ENCODE results near the gene MBNL1. TPM values are rescaled to one million over a fixed set of nuclear protein-coding genes. Genes with fewer than 3 reads are reported as not detected.
A peak's percentile ranks its signal among the peaks of the same experiment; 100 is the strongest.

Gene MBNL1
- total RNA-seq, 1 experiment from 2014 or later: 200 TPM

GRCh38 chr3:152471814-152472671, 203.3 kb downstream of the MBNL1 start:
- TF ChIP-seq CTCF (IDR thresholded peaks at IDR 0.05 in 2 of 3, conservative IDR thresholded peaks at IDR 0.05 in 1 of 3; ENCODE audit: borderline replicate concordance in 1 of 3, insufficient read depth in 1 of 3, low read depth in 2 of 3, low read length in 2 of 3) (peak; percentile 42 to 64 (median 64); a peak in 5 of 6 replicates), ZNF274 (IDR thresholded peaks at IDR 0.05; ENCODE audit: low read depth, low read length) (no peak), RAD21 (IDR thresholded peaks at IDR 0.05; ENCODE audit: low read depth) (peak; percentile 61)

GRCh38 chr3:152472672-152472954, 203.9 kb downstream of the MBNL1 start:
- Histone ChIP-seq H3K27me3 (ENCODE audit: insufficient read depth, low read length) (no peaks in the 10 kb centered on the region), H3K9me3 (ENCODE audit: control insufficient read depth in 1 of 2, insufficient read depth in 1 of 2, low read depth in 1 of 2, low read length in 2 of 2) (no peaks in the 10 kb centered on the region), H2AFZ (ENCODE audit: low read depth, low read length, poor library complexity, severe bottlenecking) (no peak overlapping the region), H4K20me1 (ENCODE audit: insufficient read depth) (no peaks in the 10 kb centered on the region), H3K4me2 (ENCODE audit: low read length) (no peak overlapping the region), H3K79me2 (ENCODE audit: insufficient read depth, low read length) (no peaks in the 10 kb centered on the region), H3K9ac (ENCODE audit: low read length) (no peak overlapping the region), H3K4me1 (ENCODE audit: control insufficient read depth in 1 of 2, insufficient read depth in 2 of 2, low read length in 2 of 2) (no peaks in the 10 kb centered on the region), H3K27ac (ENCODE audit: low read depth, low read length) (no peak overlapping the region), H3K4me3 (replicated peaks in 1 of 2; ENCODE audit: low read depth in 1 of 2, low read length in 2 of 2) (no peak overlapping the region), H3K36me3 (ENCODE audit: control insufficient read depth in 1 of 2, insufficient read depth in 2 of 2, low read length in 2 of 2) (no peaks in the 10 kb centered on the region), H3K9me2 (ENCODE audit: insufficient read depth) (no peaks in the 10 kb centered on the region)
- no peak for TF ChIP-seq TCF7L2 (IDR thresholded peaks at IDR 0.05; ENCODE audit: borderline replicate concordance, extremely low read depth, insufficient read depth, insufficient read length)
- no peak for TF ChIP-seq POLR2AphosphoS5 (IDR thresholded peaks at IDR 0.05; ENCODE audit: low read depth, low read length)
- TF ChIP-seq CEBPB (IDR thresholded peaks at IDR 0.05; ENCODE audit: low read depth): no peak
- no peak for TF ChIP-seq EZH2 (IDR thresholded peaks at IDR 0.05)
- no TSS peak for BruUV-seq (replicated peaks)
- RAD21 ChIA-PET (ENCODE audit: low non-redundant PET in 1 of 2, low total read pairs in 2 of 2, uncharacterized antibody in 2 of 2, unreplicated experiment in 2 of 2): no interaction called here
- intact Hi-C loops (cut with micrococcal nuclease): loop anchor here (5.0 kb wide), 1 partner anchor 50 kb away; no protein-coding TSS in a partner anchor
- CTCF ChIA-PET: interaction anchor here (0.8 to 1.7 kb wide), 9 partner anchors 11 to 401 kb away, joined by 3 to 11 read pairs (median 4); no protein-coding TSS in a partner anchor
- POLR2A ChIA-PET: no interaction called here
- DNase-seq (ENCODE audit: low read depth, low spot score) (no peak), ATAC-seq (no peak)

More at GRCh38 chr3:152471814-152472671, 203.3 kb downstream of the MBNL1 start:
- DNase-seq (ENCODE audit: low read depth, low spot score): peak; percentile 33
- Histone ChIP-seq H2AFZ (ENCODE audit: low read depth, low read length, poor library complexity, severe bottlenecking) (no peak overlapping the region), H3K4me1 (ENCODE audit: control insufficient read depth in 1 of 2, insufficient read depth in 2 of 2, low read length in 2 of 2) (no peaks in the 10 kb centered on the region), H3K79me2 (ENCODE audit: insufficient read depth, low read length) (no peaks in the 10 kb centered on the region), H3K9me3 (ENCODE audit: control insufficient read depth in 1 of 2, insufficient read depth in 1 of 2, low read depth in 1 of 2, low read length in 2 of 2) (no peaks in the 10 kb centered on the region), H3K27ac (ENCODE audit: low read depth, low read length) (no peak overlapping the region), H3K27me3 (ENCODE audit: insufficient read depth, low read length) (no peaks in the 10 kb centered on the region), H3K9me2 (ENCODE audit: insufficient read depth) (no peaks in the 10 kb centered on the region), H3K4me2 (ENCODE audit: low read length) (no peak overlapping the region), H3K36me3 (ENCODE audit: control insufficient read depth in 1 of 2, insufficient read depth in 2 of 2, low read length in 2 of 2) (no peaks in the 10 kb centered on the region), H3K4me3 (replicated peaks in 1 of 2; ENCODE audit: low read depth in 1 of 2, low read length in 2 of 2) (no peak overlapping the region), H4K20me1 (ENCODE audit: insufficient read depth) (no peaks in the 10 kb centered on the region), H3K9ac (ENCODE audit: low read length) (no peak overlapping the region)
- RAD21 ChIA-PET (ENCODE audit: low non-redundant PET in 1 of 2, low total read pairs in 2 of 2, uncharacterized antibody in 2 of 2, unreplicated experiment in 2 of 2): no interaction called here
- CTCF ChIA-PET: interaction anchor here (0.8 to 1.7 kb wide), 11 partner anchors 11 to 489 kb away, joined by 3 to 11 read pairs (median 3); no protein-coding TSS in a partner anchor
- no TSS peak for BruUV-seq (replicated peaks)
- POLR2A ChIA-PET: interaction anchor here (0.7 kb wide), 1 partner anchor 216 kb away, joined by 3 read pairs; no protein-coding TSS in a partner anchor
- intact Hi-C loops (cut with micrococcal nuclease): loop anchor here (5.0 kb wide), 1 partner anchor 50 kb away; no protein-coding TSS in a partner anchor
- peak; percentile 82 for ATAC-seq
